Uterus (tissue), 4 donors: Measurements from ENCODE around the gene SLC35F1. TPM values are rescaled to one million over a fixed set of nuclear protein-coding genes. Genes with fewer than 3 reads are reported as not detected.
A peak's percentile ranks its signal among the peaks of the same experiment; 100 is the strongest.

ENCODE experiments used
- DNase-seq, 2 donors: peaks; one replicate each; pipeline ENCODE4 v3.0.0-alpha.2; 2019 to 2020
- H3K27ac ChIP-seq, 2 donors: fragments of 200-600 bp; sonication (generic); 1 replicate in 1 of 2; 2 replicates in 1 of 2; pipeline ENCODE4 v1.5.1; 2016 to 2018
- H3K27me3 ChIP-seq, 2 donors: fragments of 200-600 bp; sonication (generic); one replicate each; pipeline ENCODE4 v1.5.1; 2018 to 2019; ENCODE audit warnings: control low read depth in 1 of 2
- H3K36me3 ChIP-seq, 2 donors: fragments of 200-600 bp; sonication (generic); one replicate each; pipeline ENCODE4 v1.5.1; 2019; ENCODE audit warnings: control low read depth in 1 of 2
- H3K4me1 ChIP-seq, 2 donors: fragments of 200-600 bp; sonication (generic); one replicate each; pipeline ENCODE4 v1.5.1; 2018 to 2019; ENCODE audit warnings: control low read depth in 1 of 2
- H3K4me3 ChIP-seq, 2 donors: fragments of 200-600 bp; sonication (generic); 1 replicate in 1 of 2; 2 replicates in 1 of 2; pipeline ENCODE4 v1.5.1; 2018 to 2019; ENCODE audit warnings: mild to moderate bottlenecking in 1 of 2
- H3K9me3 ChIP-seq, 2 donors: fragments of 200-600 bp; sonication (generic); one replicate each; pipeline ENCODE4 v1.5.1; 2019; ENCODE audit warnings: control low read depth in 1 of 2
- POLR2A ChIP-seq, 2 donors: fragments of 450-650 bp; IDR thresholded peaks; one replicate each; pipeline ENCODE4 v1.6.1; 2016; ENCODE audit warnings: antibody characterized with exemption in 2 of 2, mild to moderate bottlenecking in 1 of 2, moderate library complexity in 1 of 2
- intact Hi-C: fragments of 100-400 bp; cut with DNase I; formaldehyde crosslinking; loops from one replicate; pipeline ENCODE4 v1.15.1; 2023; ENCODE audit warnings: low total_unique reads
- total RNA-seq, 4 donors: library from RNA; depleted of rRNA in 3 of 4; stranded (reverse); fragments of >200 nt in 3 of 4; gene quantifications; one replicate each; pipeline versions ENCODE4 v1.1.0 to v1.2.4, GENCODE V29; 2014 to 2023
- TF ChIP-seq, protein P1 (sequence below), 4 experiments: fragments of 200-600 bp in 2 of 4; fragments of 450-650 bp in 2 of 4; sonication (generic) in 2 of 4; IDR thresholded peaks; one replicate each; pipeline ENCODE4 v1.5.1; 2016 to 2019; ENCODE audit warnings: antibody characterized with exemption in 4 of 4, mild to moderate bottlenecking in 2 of 4, moderate library complexity in 1 of 4
- donor health status: DM: yes; HTN: yes; CAD: no.

SLC35F1 gene
- total RNA-seq, 4 donors from 2014 or later = 1.0 to 12.1 (median 9.7) TPM

DNA sequence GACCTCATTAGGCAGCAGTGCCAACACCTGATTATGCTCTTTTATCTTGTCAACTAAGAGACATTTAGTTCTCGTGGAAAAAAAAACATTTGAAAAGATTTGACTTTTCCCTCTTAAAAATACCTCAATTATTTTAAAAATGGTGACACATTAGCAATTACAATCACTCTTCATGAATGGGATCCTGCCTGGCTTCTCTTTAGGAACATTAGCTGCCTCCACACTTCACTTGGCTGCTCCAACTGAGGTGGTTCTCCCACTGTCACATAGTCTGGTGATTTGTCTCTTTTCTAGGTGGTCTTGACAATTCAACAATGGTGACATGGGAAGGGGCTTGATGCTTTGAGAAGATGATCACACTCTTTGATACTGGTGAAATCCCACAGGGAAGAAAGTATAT lies 26.2 kb upstream of the SLC35F1 start:
- intact Hi-C loops = no loop called here
- Histone ChIP-seq H3K4me3 (no peak overlapping the region), H3K4me1 (no peaks in the 10 kb centered on the region), H3K27ac (no peak overlapping the region), H3K36me3 (no peaks in the 10 kb centered on the region), H3K27me3 (no peaks in the 10 kb centered on the region), H3K9me3 (no peaks in the 10 kb centered on the region)
- no peak for TF ChIP-seq POLR2A (IDR thresholded peaks at IDR 0.05)
- TF ChIP-seq, protein P1, sequence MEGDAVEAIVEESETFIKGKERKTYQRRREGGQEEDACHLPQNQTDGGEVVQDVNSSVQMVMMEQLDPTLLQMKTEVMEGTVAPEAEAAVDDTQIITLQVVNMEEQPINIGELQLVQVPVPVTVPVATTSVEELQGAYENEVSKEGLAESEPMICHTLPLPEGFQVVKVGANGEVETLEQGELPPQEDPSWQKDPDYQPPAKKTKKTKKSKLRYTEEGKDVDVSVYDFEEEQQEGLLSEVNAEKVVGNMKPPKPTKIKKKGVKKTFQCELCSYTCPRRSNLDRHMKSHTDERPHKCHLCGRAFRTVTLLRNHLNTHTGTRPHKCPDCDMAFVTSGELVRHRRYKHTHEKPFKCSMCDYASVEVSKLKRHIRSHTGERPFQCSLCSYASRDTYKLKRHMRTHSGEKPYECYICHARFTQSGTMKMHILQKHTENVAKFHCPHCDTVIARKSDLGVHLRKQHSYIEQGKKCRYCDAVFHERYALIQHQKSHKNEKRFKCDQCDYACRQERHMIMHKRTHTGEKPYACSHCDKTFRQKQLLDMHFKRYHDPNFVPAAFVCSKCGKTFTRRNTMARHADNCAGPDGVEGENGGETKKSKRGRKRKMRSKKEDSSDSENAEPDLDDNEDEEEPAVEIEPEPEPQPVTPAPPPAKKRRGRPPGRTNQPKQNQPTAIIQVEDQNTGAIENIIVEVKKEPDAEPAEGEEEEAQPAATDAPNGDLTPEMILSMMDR (IDR thresholded peaks at IDR 0.05) = no peak
- DNase-seq = no peak

DNA sequence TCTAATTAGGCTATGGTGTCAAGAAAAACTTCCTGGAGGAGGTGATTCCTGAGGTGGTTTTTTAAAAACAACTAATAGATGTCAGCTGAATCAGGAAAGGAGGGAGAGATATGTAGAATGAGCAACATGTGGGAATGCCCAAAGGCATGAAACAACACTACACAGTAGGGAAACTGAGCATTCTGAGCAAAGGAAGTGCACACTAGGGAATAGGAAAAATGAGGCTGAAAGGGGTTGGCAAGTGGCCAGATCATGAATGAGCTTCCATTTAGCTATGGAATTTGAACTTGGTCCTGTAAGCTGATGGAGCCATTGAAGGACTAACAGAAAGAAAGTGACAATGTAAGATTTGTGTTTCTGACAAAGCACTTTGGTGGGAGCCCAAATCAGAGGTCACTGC lies 16.9 kb upstream of the SLC35F1 start:
- Histone ChIP-seq H3K36me3 (no peaks in the 10 kb centered on the region), H3K9me3 (no peaks in the 10 kb centered on the region), H3K27me3 (no peaks in the 10 kb centered on the region), H3K4me1 (no peaks in the 10 kb centered on the region), H3K27ac (no peak overlapping the region), H3K4me3 (no peak overlapping the region)
- no peak for DNase-seq
- intact Hi-C loops = no loop called here
- TF ChIP-seq POLR2A (IDR thresholded peaks at IDR 0.05) = no peak
- TF ChIP-seq, protein P1 (IDR thresholded peaks at IDR 0.05) = no peak

DNA sequence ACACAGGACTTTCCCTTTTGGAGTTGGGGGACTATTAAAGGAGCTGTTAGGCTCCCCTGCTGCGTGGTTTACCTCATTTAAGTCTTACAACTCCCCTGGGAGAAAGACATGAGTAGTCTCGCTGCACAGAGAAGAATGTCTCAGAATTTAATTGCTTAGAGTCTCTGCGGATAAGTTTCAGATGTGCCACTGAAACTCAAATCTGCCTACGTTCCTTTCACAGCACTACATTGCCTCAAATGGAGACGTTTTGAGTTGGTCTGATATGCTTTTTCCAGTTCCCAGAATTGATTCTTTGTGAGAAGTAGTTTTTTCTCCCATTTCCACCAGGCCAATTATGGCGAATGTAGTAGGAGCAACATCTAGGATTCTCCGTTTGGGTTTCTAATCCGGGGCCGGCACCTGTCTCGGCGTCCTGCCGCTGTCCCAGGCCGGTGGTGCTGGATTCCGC lies 532 bp upstream of the SLC35F1 start:
- Histone ChIP-seq H3K9me3 (no peaks in the 10 kb centered on the region), H3K27me3 (peaks cover 0 to 5% of the 10 kb centered on the region in 2 donors), H3K27ac (no peak overlapping the region)

DNA sequence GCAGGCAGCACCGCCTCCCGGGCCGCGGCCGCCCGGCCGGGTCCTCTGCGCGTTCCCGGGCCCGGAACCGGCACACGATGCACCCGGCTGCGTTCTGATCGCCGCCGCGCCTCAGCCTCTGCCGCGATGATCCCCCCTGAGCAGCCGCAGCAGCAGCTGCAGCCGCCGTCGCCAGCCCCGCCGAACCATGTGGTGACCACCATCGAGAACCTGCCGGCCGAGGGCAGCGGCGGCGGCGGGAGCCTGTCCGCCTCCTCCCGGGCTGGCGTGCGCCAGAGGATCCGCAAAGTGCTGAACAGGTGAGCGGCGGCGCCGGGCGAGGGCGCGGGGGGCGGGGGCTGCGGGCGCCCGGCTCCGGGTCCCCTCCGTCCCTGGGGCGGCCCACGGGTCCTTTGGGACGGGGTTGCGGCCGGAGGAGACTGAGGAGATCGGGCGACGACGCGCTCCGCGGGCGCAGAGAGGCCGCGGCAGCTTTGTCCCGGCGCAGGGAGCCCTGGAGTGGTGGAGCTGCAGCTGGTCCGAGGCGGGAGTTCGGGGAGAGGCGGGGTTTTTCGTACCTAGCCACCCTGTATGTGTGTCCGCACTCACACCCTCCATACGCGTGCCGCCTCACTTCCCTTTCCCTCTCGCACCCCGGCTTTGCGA lies 659 bp downstream of the SLC35F1 start:
- intact Hi-C loops = no loop called here
- H3K4me1 ChIP-seq = no peaks in the 10 kb centered on the region
- peaks cover 0 to 5% of the 10 kb centered on the region in 2 donors for H3K27me3 ChIP-seq
- peak overlapping the region; percentile 30 to 52 for H3K4me3 ChIP-seq
- peak overlapping the region in 1 of 2 donors; percentile 45 for H3K27ac ChIP-seq
- H3K9me3 ChIP-seq = no peaks in the 10 kb centered on the region
- no peak for DNase-seq
- no peaks in the 10 kb centered on the region for H3K36me3 ChIP-seq
- TF ChIP-seq, protein P1 (IDR thresholded peaks at IDR 0.05) = no peak
- TF ChIP-seq POLR2A (IDR thresholded peaks at IDR 0.05) = no peak

More for the DNA sequence above, 532 bp upstream of the SLC35F1 start:
- intact Hi-C loops = no loop called here
- TF ChIP-seq POLR2A (IDR thresholded peaks at IDR 0.05) = no peak
- TF ChIP-seq, protein P1 (IDR thresholded peaks at IDR 0.05) = no peak
- no peak for DNase-seq
- Histone ChIP-seq H3K36me3 (no peaks in the 10 kb centered on the region), H3K4me1 (no peaks in the 10 kb centered on the region), H3K4me3 (peak overlapping the region in 1 of 2 donors; percentile 52)

DNA sequence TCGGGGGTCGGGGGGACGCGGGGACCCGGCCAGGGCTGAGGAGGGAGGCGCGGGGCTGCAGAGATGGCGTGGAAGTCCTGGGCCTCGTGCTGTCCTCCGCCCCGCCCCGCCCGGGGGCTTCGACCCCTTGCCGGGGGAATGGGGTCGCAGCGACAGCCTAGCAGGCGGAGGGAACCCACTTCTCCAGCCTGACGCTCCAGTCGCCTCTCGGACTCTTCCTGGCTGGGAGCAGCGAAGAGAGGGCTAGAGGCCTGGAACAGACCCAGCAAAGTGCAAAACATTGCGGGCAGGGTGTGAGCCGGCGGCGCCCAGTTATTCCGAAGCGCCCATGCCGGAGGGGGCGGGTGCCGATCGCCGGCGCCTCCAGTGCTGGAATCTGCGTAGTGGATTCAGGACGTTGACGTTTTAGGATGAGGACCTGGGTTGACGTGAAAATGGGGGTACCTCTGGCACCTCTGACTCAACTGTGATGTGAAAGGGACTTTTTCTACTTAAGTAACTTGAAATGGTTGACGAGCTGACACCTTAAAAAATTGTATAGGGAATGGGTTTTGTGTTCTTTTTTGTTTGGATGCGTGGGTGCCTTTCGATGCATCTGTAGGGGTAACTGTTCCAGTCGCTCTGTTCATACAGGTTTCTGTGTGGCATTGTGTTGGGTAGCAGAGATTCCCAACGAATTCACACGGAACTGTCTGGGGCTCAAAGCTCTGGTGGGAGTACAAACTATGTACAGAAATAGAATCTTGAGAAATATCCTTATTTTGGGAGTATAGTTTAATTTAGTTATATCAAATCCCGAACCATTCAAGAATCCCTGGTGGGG lies 1.4 kb downstream of the SLC35F1 start:
- no peak for TF ChIP-seq POLR2A (IDR thresholded peaks at IDR 0.05)
- intact Hi-C loops = no loop called here
- Histone ChIP-seq H3K27me3 (peaks cover 0 to 5% of the 10 kb centered on the region in 2 donors), H3K27ac (peak overlapping the region in 1 of 2 donors; percentile 45), H3K36me3 (no peaks in the 10 kb centered on the region), H3K9me3 (no peaks in the 10 kb centered on the region), H3K4me3 (peak overlapping the region; percentile 30 to 52), H3K4me1 (no peaks in the 10 kb centered on the region)
- peak in 1 of 2 donors; percentile 14 for DNase-seq
